ENCODE data around the gene PRSS27.
"Not testable (repeated sequence)": the region's sequence is repeated elsewhere in the genome, so short reads cannot be mapped to it uniquely, and the experiment has no call there.

The PRSS27 gene

DNA sequence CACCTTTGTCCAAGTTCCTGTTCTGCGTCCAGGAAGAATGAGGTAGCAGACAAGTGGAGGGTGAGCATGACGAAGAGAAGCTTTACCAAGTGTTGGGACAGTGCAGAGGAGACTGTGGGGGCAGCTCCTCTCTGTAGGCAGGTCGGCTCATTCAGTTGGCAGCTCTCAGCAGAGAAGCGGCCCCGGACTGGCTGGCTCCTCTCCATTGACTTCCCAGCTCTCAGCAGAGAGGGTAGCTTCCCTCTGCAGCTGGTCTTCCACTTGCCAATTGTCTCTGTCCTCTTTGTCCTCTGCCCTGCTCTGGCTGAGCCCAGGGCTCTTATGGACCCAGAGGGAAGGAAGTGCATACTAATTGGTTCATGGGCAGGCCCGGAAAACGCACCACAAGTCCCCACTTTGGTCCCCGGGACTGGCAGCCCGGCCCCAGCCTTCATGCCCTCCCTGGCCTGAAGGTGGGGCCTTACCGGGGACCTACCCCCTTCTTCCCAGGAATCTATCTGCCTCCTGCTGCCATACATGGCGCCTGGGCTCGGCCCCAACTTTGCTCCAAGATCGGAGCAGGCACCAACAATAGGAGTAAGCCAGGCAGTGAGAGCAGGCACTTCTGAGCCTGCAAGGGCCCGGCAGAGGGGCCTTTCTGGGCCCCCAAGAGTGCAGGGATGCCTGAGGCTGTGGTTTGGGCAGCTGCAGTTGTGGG, 27.6 kb downstream of the PRSS27 start:
- DNase-seq: no peak

DNA sequence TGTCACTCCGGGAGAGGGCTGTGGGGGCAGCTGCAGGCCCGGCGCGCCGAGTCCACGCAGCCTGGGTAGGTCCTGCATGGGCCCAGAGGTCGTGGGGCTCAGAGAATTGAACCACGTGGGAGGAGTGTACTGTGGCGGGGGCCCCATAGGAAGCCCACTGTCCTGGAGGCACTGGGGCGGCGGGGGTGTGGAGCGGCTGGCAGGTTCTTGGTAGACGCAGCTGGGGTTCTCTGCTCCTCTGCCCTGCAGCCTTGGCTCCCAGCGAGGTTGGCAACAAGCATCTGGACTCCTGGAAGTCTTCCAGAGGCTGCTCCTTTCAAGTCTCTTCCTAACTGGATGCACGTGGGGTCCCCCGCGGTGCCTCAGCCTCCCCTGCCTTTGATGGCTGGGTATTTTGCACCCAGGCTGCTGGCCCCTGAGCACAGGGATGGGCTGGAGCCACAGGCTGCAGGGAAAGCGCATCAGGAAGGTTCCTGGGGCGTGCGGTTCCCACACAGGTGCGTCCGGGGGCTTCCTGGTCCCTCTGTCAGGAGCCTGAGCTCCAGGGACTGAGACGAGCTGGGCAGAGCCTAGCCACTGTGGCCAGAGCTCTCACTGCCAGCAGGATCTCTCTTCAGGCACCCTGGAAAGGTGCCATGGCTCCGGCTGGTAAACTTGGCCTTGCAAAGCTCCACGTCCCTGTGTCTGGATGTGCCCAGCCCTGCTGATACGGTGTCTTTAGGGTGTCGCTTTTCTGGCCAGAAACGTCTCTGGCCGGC, 28.4 kb downstream of the PRSS27 start:
- no peak for DNase-seq

DNA sequence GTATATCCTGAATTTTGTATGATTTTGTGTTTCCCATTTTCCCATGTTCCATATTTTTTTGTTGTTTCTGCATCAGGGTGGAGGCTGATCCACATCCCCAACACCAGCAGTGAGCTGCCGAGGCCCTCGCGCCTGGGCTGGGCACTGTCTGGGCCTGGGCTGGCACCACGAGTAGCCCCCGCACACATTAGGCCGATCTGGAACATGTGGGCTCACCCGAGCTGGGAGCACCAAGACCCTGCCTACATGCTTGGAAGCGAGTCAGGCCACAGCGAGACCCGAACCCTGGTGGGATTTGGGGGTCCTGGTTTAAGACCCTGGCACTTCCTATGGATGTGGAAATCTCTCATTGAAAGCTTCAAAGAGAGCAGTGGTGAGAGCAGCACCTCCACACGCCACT, 29.2 kb downstream of the PRSS27 start:
- no peak for DNase-seq

DNA sequence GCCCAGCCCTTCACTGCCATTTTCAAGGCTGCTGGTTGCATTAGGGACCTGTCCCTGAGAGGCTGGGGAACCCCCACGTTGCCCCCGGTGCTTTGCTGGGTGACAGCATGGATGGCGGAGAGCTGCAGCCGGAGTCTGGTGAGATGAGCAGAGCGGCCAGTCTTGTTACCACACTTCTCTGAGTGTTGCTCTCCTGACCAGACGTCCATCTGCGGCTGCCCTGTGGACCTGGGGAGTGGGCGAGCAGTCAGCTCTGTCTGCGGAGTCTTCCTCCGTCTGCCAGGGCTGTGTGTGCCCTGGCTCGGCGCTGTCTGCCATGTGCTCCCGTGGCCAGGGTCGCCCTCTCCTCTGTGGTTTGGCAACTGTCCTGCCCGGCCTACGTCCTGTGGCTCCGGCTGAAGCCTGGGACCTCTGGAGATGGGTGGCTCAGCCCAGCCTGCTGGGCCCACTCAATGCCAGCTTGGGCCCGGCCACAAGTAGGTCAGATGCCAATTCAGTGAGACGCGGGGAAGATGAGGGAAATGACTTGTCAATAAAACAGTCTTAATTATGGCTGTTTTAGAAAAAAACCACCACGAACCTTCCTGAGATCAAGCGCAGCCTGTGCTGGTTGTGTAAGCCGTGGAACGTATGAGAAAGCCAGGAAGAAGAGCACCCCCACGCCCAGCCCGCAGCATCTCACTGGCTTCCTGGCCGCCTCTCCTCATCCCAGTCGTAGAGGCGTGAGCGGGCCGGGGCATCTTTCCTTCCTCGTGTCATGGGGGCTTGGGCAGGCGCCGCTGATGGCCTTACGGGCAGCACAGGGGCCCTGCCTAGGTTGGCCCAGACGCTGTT, 29.8 kb downstream of the PRSS27 start:
- no peak for DNase-seq

DNA sequence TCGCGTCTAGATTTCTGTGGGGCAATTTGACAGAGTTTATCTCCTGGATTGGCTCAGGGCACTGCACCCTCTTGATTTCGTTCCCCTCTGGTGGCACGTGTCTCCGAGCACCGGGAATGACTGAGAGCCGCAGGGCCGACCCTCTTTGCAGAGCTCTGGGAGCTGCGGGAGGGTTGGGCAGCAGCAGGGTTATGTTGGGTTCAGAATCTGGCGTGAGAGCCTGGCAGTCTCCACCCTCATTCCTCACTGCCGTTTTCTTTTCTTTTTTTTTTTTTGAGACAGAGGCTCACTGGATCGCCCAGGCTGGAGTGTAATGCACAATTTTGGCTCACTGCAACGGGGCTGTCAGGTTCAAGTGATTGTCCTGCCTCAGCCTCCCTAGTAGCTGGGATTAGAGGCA, 30.6 kb downstream of the PRSS27 start:
- not testable (repeated sequence) for DNase-seq

GRCh38 chr16:2687531-2688308, 32.3 kb downstream of the PRSS27 start:
- no peak for DNase-seq

DNA sequence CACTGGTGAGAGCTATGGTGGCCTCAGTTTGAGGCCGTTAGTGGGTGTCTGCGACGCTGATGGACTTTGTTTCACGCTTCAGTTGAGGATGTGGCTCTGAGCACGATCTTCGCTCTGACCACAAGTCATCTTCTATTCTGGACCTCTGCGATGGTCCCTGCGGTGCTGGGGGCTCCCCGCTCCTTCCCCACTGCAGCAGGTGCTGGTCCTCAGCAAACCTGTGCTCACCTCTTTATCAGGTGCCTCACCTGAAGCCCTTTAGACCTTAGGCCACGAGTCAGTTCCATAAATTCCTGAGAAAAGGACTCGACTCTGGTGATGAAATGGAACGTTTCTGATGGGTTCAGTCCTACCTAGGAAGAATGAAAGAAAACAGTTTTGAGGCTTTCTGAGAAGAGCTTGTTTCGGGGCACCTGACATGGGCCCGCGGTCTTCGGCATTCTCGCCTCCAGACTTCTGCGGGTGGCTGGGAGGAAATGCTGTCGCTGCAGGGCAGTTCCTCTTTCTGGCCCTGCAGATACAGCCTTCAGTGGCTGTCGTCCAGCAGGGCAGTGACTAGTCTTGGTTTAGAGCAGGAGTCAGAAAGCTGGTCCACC, 33.0 kb downstream of the PRSS27 start:
- no peak for DNase-seq

- DNase-seq: not testable (repeated sequence)
These were observed 33.9 kb downstream of the PRSS27 start for GRCh38 chr16:2686075-2686474.

DNA sequence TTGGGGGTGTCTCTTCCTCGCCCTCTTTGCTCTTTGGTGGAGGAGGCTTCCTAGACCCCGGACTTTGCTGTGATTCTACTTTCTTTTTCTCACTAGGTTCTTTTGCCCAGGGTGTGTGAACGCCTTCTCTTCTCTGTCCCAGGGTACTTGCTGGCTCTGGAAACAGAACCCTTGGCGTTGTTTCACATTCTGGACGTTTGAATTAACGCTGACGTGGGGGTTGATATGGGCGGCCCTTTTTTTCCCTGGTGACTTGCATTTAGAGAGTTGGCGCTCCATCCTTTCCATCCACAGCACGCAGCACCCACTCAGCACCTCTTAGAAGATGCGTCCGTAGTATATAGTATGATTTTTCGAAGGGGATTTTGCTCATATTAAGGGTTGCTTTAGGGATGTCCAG, 37.0 kb downstream of the PRSS27 start:
- DNase-seq: not testable (repeated sequence)

- DNase-seq: peak; percentile 78
These were observed 37.6 kb downstream of the PRSS27 start, which contains the start of gene KCTD5 for GRCh38 chr16:2682209-2683021. KCTD5 (plus strand) TSS chr16:2682523; CDS start chr16:2682549, 26 bp downstream.

GRCh38 chr16:2680360-2680759, 39.7 kb downstream of the PRSS27 start:
- not testable (repeated sequence) for DNase-seq

DNA sequence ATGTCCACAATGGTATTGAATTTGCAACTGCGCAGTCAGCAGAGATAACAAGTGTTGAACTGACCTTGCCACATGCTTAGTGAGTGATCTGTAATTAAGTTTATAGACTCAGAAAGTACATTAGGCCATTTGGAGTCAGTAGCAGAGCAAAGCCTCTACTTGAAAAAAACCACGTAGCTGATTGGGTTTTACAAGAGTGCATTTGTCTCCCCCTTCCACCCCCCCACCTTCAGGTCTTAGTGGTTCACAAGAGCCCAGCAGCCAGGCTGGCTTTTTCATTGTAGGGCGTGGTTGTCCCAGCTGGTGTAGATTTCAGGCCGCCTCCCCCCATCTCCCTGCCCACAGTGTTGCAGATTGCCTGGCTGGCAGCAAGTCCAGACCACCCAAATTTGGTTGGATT, 40.1 kb downstream of the PRSS27 start:
- not testable (repeated sequence) for DNase-seq

DNA sequence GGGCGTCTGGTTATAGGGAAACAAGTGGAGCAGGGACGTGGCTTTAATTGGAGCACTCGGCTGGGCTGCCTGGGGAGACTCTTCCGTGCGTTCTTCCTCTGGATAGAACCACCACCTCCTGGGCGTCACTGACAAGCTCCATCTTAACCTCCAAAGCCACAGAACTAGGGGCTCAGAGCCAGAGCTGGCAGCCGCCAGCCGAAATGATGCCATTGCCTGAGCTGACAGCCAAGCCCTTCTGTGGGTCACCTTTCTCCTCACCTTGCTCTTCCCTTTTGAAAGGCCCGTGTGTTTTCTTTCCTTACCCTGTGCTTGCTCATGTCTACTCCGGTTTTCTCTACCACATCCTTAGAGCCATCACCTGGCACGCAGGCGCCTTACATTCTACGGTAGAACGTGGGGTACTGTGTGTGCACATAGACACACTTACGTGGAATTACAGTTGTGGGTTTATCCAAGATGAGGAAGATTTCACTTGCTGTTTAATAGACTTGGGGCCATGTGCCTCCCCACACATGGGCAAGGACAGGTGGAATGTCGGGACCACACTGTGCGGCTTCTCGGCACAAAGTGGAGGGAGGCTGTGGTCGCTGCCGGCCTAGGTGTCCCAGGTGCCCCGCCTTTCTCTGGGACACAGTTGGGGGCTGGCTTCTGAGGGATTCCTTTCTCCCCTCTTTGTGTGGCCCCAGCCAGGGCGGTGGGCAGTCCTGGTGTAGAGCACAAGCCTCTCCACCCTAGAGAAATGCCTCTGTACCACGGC, 41.6 kb downstream of the PRSS27 start:
- not testable (repeated sequence) for DNase-seq

DNA sequence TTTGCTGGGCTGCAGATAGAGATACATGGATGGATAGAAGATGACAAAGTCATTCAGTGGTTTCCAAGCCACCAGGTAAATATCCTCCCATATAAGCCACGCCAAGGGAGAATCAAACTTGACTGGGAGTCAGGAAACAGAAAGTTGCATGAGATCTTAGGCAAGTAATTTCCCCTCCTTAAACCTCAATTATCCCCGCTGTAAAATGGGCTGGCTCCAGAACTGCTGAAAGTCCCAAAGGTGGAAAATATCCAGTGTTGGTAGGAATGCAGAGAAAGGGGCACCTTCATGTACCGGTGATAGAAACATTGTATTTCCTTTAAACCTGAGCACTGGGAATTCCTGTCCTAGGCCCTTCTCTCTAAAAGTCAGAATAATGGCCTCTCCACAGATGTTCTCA, 43.1 kb downstream of the PRSS27 start:
- not testable (repeated sequence) for DNase-seq

DNA sequence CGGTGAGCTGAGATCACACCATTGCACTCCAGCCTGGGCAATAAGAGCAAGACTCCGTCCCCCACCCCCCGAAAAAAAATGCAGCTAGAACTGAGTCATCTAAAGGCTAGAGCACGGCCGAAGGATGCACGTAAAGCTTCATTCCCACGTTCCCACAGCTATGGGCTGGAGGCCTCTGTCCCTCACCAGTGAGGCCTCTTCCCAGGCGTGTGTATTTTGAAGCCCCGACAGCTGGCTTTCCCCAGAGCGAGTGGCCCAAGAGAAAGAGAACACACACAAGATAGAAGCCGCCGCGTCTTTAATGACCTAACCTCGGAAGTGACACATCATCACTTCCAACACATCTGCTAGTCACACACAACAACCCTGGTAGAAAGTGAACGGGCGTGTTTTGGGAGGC, 44.3 kb downstream of the PRSS27 start:
- no peak for DNase-seq

DNA sequence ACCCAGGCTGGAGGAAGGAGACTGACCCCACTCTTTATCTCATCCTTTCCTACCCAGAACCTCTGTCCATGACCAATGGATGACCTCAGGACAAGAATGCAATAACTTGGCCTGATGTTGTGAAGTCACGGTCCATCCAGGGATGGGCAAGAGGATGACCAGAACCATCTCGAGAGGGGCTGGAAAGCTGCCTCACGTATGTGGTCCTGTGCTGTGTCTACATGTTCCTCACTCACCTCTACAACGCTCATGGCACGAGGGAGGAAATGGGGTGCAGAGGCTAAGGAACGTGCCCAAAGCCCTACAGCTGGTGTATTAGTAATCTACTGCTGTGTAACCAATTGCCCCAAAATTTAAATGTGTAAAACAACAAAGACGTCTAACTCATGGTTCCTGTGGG, 45.0 kb downstream of the PRSS27 start:
- DNase-seq: no peak

DNA sequence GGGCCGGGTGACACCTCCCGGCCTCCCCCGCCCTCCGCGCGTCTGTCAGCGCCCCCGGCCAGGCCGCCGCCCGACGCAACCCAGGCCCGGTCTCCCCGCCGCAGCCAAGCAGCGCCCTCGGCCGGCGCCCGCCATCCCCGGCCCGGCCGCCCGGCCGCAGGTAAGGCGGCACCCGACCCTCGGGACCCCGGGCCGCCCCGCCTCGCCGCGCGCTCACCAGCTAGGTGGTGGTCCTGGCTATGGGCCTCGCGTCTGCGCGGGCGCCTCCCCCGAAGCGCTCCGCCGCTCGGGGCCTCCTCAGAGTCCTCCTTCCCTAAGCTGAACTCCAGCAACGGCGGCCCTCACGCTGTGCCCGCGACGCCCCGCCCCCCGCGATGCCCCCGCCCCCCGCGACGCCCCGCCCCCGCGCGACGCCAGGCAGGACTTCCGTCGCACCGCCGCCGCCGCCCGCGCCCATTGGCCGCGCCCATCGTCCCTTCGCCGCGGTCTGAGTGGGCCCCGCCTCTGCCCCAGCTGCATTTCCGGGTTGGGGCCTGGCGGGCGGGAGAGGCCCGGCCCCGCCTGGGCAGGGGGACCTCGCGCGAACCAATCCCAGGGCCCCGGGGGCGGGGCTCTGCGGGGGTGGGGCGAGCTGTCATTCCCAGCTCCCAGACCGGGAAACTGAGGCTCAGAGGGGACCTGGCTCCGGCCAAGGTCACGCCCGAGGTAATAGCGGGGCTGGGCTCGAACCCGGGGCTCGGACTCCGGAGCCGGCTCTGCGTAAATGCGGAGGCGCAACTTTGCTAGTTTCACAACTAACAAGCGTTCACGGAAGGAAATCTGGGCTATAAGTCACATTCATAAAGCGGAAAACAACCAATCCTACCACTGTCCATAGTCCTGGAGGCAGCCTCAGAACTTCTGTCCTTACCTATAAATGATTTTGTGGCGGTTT, 46.7 kb downstream of the PRSS27 start:
- peak; percentile 73 for DNase-seq

DNA sequence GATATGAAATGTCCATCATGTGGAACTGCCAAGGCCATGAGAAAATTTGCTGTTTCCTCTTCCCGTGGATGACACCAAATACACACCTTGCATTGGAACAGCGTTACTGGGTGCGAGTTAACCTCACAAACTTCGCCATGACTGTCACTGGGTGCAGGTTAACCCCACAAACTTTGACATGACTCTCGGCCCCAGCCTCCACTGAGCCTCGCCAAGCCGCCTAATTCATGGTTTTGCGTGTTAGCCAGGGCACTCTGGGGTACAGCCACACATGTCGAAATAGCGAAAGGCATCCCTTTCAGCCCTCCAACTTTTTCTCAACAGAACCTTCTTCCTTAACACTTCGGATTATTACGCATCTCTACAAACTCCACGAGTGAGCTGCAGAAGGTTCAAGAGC, 48.3 kb downstream of the PRSS27 start:
- no peak for DNase-seq

DNA sequence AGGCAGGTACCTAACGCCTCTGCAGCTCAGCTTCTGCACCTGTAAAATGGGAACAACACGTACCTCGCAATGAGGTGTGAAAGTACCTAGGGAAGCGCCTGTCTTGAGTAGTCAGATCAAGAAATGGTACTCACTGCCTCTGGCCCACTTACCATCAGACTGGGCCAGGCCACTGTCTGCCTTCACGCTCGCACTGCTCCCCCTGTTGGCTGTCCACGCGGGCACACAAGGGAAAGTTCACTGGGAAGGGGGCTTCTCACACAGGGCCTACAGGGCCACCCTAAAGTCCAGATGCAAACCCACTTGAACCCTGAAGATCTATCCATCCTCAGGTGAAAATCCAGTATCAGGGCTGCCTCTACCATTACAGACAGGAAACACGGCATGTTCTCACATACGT, 48.8 kb downstream of the PRSS27 start:
- not testable (repeated sequence) for DNase-seq
